CD4-positive, alpha-beta T cell (primary cell): ENCODE data around the gene BANP. TPM values are rescaled to one million over a fixed set of nuclear protein-coding genes. Genes with fewer than 3 reads are reported as not detected.
"Not testable (repeated sequence)": the region's sequence is repeated elsewhere in the genome, so short reads cannot be mapped to it uniquely, and the experiment has no call there.

Experiments used
- ATAC-seq: fragments of 200-7000 bp; cut with Tn5 transposase; one replicate; pipeline ENCODE4 v1.10.0; 2022; ENCODE audit warnings: mild to moderate bottlenecking; ENCODE audit not compliant: poor library complexity
- CTCF ChIA-PET: fragments of 350-600 bp; sonication (Branson Sonifier 250); formaldehyde crosslinking; loops from one replicate; lab custom pipeline; 2021; ENCODE audit warnings: antibody characterized with exemption, inconsistent platforms; lab: Charles Lee
- POLR2A ChIA-PET: fragments of 350-600 bp; sonication (Branson Sonifier 250); formaldehyde crosslinking; loops from one replicate; lab custom pipeline; 2021; ENCODE audit warnings: antibody characterized with exemption, inconsistent platforms; lab: Charles Lee
- DNase-seq, 14 experiments: peaks; one replicate each; pipeline ENCODE4 v3.0.0-alpha.2; 2013 to 2020; ENCODE audit warnings: mixed read lengths in 2 of 14
- H3K27ac ChIP-seq, 2 donors: one replicate each; pipeline versions ENCODE4 v1.5.1 to v1.7.0; 2013; ENCODE audit warnings: low read length in 2 of 2, low read depth in 1 of 2, mild to moderate bottlenecking in 1 of 2
- H3K27me3 ChIP-seq, 2 experiments: 1 replicate in 1 of 2; 2 replicates in 1 of 2; pipeline versions ENCODE4 v1.6.1 to v1.7.0; 2013; ENCODE audit warnings: low read length in 2 of 2, control low read depth in 1 of 2, mild to moderate bottlenecking in 1 of 2, moderate library complexity in 1 of 2; ENCODE audit not compliant: insufficient read depth in 2 of 2, control insufficient read depth in 1 of 2
- H3K36me3 ChIP-seq: one replicate; pipeline ENCODE4 v1.6.1; 2013; ENCODE audit warnings: low read length, control low read depth; ENCODE audit not compliant: insufficient read depth
- H3K4me1 ChIP-seq: one replicate; pipeline ENCODE4 v1.6.1; 2013; ENCODE audit warnings: low read length, control low read depth; ENCODE audit not compliant: insufficient read depth
- H3K4me3 ChIP-seq: one replicate; pipeline ENCODE4 v1.5.1; 2013; ENCODE audit warnings: mild to moderate bottlenecking, low read length, moderate library complexity
- H3K9me3 ChIP-seq, 2 experiments: 1 replicate in 1 of 2; 2 replicates in 1 of 2; pipeline versions ENCODE4 v1.6.1 to v1.7.0; 2013; ENCODE audit warnings: low read length in 2 of 2, mild to moderate bottlenecking in 2 of 2, control low read depth in 1 of 2, moderate library complexity in 1 of 2; ENCODE audit not compliant: control insufficient read depth in 1 of 2, insufficient read depth in 1 of 2
- H3K27ac Mint-ChIP-seq: one replicate; pipeline ENCODE4 v1.8.0; 2020; ENCODE audit warnings: mixed read lengths
- H3K27me3 Mint-ChIP-seq: one replicate; pipeline ENCODE4 v1.8.0; 2021; ENCODE audit warnings: mixed read lengths
- H3K36me3 Mint-ChIP-seq: one replicate; pipeline ENCODE4 v1.8.0; 2021; ENCODE audit warnings: low read depth, mixed read lengths
- H3K4me1 Mint-ChIP-seq: one replicate; pipeline ENCODE4 v1.8.0; 2021; ENCODE audit warnings: low read depth, mixed read lengths
- H3K4me3 Mint-ChIP-seq: one replicate; pipeline ENCODE4 v1.8.0; 2020; ENCODE audit warnings: mild to moderate bottlenecking, mixed read lengths
- H3K9me3 Mint-ChIP-seq: one replicate; pipeline ENCODE4 v1.8.0; 2020; ENCODE audit warnings: mixed read lengths
- intact Hi-C, 2 experiments: fragments of 100-400 bp; cut with DNase I in 1 of 2; cut with micrococcal nuclease in 1 of 2; formaldehyde crosslinking; loops; one replicate each; pipeline versions ENCODE4 v1.15.1 to v1.9.0; 2023 to 2025; cut with DNase I, micrococcal nuclease
- total RNA-seq, 174 experiments: library from RNA in 2 of 174; stranded (reverse) in 2 of 174; gene quantifications; one replicate each; pipeline ENCODE4 v1.2.3 and lab custom pipeline; 2021 to 2026
- TF ChIP-seq, protein P1 (sequence below): fragments of 200-600 bp; IDR thresholded peaks from one replicate; pipeline ENCODE4 v1.8.0; 2022; ENCODE audit warnings: antibody characterized with exemption, mild to moderate bottlenecking

The BANP gene
- total RNA-seq, 2 experiments from 2014 or later: 57.5 to 58.6 TPM

DNA sequence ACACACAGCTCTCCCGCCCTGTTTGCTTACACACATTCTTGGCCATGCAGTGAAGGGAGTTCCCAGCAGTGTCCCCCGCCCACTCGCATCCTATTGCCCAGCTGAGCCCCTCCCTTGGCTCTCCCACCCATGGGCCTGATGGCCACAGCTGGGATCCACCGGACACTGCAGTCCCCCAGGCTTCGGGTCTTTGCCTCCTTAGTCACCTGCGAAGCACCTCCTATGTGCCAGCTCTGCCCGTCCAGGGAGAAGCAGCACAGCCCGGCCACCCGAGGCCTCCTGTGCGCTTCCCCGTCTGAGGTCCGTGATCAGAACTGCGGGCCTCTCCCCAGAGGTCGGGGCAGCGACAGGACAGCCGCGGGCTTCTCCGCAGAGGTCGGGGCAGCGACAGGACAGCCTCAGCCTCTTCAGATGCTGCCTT lies 136.9 kb downstream of the BANP start:
- ChIA-PET CTCF (no interaction called here), POLR2A (no interaction called here)
- DNase-seq (no peak), ATAC-seq (no peak)
- no peak overlapping the region for H3K4me3 ChIP-seq
- H3K9me3 Mint-ChIP-seq: no peaks in the 10 kb centered on the region
- no peaks in the 10 kb centered on the region for H3K4me1 Mint-ChIP-seq
- intact Hi-C loops: no loop called here
- H3K9me3 ChIP-seq: no peaks in the 10 kb centered on the region
- H3K27ac ChIP-seq: no peak overlapping the region
- no peaks in the 10 kb centered on the region for H3K4me1 ChIP-seq
- no peaks in the 10 kb centered on the region for H3K36me3 Mint-ChIP-seq
- H3K27me3 ChIP-seq: no peaks in the 10 kb centered on the region
- H3K4me3 Mint-ChIP-seq: no peak overlapping the region
- no peaks in the 10 kb centered on the region for H3K36me3 ChIP-seq
- TF ChIP-seq, protein P1, sequence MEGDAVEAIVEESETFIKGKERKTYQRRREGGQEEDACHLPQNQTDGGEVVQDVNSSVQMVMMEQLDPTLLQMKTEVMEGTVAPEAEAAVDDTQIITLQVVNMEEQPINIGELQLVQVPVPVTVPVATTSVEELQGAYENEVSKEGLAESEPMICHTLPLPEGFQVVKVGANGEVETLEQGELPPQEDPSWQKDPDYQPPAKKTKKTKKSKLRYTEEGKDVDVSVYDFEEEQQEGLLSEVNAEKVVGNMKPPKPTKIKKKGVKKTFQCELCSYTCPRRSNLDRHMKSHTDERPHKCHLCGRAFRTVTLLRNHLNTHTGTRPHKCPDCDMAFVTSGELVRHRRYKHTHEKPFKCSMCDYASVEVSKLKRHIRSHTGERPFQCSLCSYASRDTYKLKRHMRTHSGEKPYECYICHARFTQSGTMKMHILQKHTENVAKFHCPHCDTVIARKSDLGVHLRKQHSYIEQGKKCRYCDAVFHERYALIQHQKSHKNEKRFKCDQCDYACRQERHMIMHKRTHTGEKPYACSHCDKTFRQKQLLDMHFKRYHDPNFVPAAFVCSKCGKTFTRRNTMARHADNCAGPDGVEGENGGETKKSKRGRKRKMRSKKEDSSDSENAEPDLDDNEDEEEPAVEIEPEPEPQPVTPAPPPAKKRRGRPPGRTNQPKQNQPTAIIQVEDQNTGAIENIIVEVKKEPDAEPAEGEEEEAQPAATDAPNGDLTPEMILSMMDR: no peak
- no peak overlapping the region for H3K27ac Mint-ChIP-seq
- no peaks in the 10 kb centered on the region for H3K27me3 Mint-ChIP-seq

DNA sequence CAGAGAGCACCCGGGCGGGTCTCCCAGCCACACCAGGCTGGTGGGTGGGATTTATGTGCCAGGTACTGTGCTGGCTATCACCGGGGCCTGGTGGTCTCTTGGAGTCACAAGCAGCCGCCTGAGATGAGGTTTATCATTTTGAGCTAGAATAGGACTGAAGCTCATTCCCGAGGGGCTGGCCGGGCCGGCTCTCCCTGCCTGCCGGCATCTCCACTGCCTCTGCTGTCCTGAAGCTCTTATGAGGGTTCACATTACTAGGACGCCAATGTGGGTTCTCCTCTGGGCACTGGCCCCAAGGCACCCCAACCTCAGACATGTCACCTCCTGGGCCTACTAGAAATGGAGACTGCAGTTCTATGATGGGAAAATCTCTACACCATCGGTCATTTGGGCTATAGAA lies 137.4 kb downstream of the BANP start:
- H3K4me3 Mint-ChIP-seq, H3K36me3 Mint-ChIP-seq, H3K27ac Mint-ChIP-seq, H3K4me1 Mint-ChIP-seq, H3K4me1 ChIP-seq, H3K27me3 Mint-ChIP-seq, H3K36me3 ChIP-seq, intact Hi-C loops, H3K27me3 ChIP-seq, H3K27ac ChIP-seq, POLR2A ChIA-PET, ATAC-seq, DNase-seq, H3K4me3 ChIP-seq, H3K9me3 ChIP-seq, CTCF ChIA-PET, H3K9me3 Mint-ChIP-seq: not testable (repeated sequence)

GRCh38 chr16:88089071-88089470 lies 137.8 kb downstream of the BANP start:
- H3K4me3 ChIP-seq, H3K9me3 ChIP-seq, H3K4me1 Mint-ChIP-seq, H3K27ac ChIP-seq, ATAC-seq, H3K27ac Mint-ChIP-seq, H3K36me3 Mint-ChIP-seq, H3K36me3 ChIP-seq, H3K27me3 Mint-ChIP-seq, CTCF ChIA-PET, H3K27me3 ChIP-seq, H3K4me3 Mint-ChIP-seq, H3K9me3 Mint-ChIP-seq, POLR2A ChIA-PET, intact Hi-C loops, H3K4me1 ChIP-seq: not testable (repeated sequence)
- peak in 1 of 14 experiments; percentile 1 for DNase-seq

DNA sequence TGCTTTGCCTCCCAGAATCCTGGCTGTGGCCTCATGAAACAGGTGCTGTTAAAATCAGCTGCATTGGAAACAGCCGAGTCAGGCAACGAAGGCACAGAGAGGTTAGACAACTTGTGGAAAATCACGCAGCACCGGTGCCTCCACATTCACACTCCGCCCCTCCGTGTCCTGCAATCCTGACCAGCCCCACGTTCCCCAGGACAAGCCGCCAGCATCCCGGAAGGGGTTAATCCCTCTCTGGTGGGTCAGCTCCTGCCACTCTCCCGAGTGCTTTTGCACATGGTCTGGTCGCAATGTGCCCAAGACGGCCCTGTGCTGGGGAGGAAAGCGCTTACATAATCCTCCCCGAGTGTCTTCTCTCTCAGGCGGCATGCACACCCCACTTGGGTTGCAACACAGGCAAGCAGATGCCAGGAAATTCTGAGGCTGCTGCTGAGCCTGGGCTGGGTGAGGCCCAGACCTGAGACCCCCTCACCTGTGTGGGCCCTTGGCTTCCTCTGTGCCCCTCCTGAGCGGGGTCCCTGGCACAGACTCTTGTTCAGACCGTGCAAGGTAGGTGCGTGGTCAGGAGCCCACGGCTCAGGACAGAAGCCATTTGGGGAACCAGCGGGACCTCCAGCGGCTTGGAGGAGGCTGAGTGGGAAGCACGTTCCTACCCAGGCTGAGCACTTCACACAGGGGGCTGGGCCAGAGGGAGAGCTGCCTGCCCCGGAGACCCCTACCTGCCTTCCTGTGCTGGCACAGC lies 138.6 kb downstream of the BANP start:
- CTCF ChIA-PET, H3K4me3 Mint-ChIP-seq, H3K4me1 ChIP-seq, POLR2A ChIA-PET, H3K9me3 ChIP-seq, H3K27me3 ChIP-seq, intact Hi-C loops, H3K36me3 ChIP-seq, H3K27ac ChIP-seq, H3K27ac Mint-ChIP-seq, H3K27me3 Mint-ChIP-seq, H3K36me3 Mint-ChIP-seq, H3K4me3 ChIP-seq, ATAC-seq, H3K9me3 Mint-ChIP-seq, H3K4me1 Mint-ChIP-seq: not testable (repeated sequence)
- peak in 1 of 14 experiments; percentile 11 for DNase-seq

GRCh38 chr16:88090377-88091175 lies 139.3 kb downstream of the BANP start:
- POLR2A ChIA-PET, H3K36me3 ChIP-seq, intact Hi-C loops, H3K4me3 Mint-ChIP-seq, H3K4me1 ChIP-seq, H3K4me1 Mint-ChIP-seq, ATAC-seq, H3K36me3 Mint-ChIP-seq, H3K27me3 Mint-ChIP-seq, H3K27ac ChIP-seq, H3K4me3 ChIP-seq, H3K27ac Mint-ChIP-seq, CTCF ChIA-PET, H3K9me3 Mint-ChIP-seq, H3K27me3 ChIP-seq: not testable (repeated sequence)
- peaks cover 0 to 11% of the 10 kb centered on the region in 2 experiments for H3K9me3 ChIP-seq
- DNase-seq: peak in 1 of 14 experiments; percentile 2

DNA sequence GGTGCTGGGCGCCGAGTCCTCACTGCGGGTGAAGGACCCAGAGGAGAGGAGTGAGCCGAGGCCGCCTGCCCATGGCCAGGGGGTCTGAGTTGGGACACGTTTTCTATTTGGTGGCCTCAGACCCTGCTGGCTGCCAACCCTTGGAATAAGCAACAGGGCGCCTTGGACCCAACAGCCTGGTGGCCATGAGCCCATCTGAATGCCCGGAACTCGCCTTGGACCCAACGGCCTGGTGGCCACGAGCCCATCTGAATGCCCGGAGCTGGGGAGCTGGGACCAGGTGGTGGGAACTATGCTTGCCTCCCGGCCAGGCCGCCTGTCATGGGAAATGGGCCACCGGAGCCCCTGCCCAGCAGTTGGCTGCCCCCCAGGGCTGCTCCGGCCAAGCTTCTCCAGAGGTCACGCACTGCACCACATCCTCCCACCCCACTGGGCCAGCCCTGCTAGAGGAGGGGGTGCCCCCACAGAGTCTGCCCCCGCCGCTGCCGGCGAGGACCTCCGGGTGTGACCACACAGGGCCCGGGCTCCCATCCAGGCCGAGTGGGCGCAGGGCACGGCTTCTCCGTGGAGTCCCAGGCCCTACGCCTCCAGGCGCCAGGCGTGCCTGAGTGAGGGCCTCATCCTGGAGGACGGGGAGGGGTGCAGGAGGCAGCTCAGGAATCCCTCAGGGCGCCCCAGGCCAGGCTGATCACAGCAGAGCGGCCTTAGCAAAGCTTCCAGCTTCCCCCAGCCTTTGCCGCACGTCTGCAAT lies 140.2 kb downstream of the BANP start:
- DNase-seq: peak in 1 of 14 experiments; percentile 2
- CTCF ChIA-PET, ATAC-seq, H3K27me3 Mint-ChIP-seq, POLR2A ChIA-PET, intact Hi-C loops, H3K4me3 ChIP-seq, H3K4me3 Mint-ChIP-seq, H3K27ac Mint-ChIP-seq, H3K27me3 ChIP-seq, H3K4me1 ChIP-seq, H3K27ac ChIP-seq, H3K9me3 Mint-ChIP-seq, H3K36me3 ChIP-seq, H3K4me1 Mint-ChIP-seq, H3K36me3 Mint-ChIP-seq: not testable (repeated sequence)
- peaks cover 0 to 15% of the 10 kb centered on the region in 2 experiments for H3K9me3 ChIP-seq
